OCI-LY3 (cell line): Measurements from ENCODE around the gene KLF4.

Experiments used
- EZH2phosphoT487 ChIP-seq: fragments of 200-600 bp; shearing (Covaris generic); IDR thresholded peaks from 2 replicates; pipeline ENCODE4 v1.6.1; 2018; ENCODE audit warnings: antibody characterized with exemption, mixed run types, low read depth
- TF ChIP-seq, protein P1 (sequence below): fragments of 200-600, 300-600 bp; sonication (generic); IDR thresholded peaks from 2 replicates; pipeline ENCODE4 v1.5.1; 2014; ENCODE audit warnings: antibody characterized with exemption, low read length, low read depth

DNA sequence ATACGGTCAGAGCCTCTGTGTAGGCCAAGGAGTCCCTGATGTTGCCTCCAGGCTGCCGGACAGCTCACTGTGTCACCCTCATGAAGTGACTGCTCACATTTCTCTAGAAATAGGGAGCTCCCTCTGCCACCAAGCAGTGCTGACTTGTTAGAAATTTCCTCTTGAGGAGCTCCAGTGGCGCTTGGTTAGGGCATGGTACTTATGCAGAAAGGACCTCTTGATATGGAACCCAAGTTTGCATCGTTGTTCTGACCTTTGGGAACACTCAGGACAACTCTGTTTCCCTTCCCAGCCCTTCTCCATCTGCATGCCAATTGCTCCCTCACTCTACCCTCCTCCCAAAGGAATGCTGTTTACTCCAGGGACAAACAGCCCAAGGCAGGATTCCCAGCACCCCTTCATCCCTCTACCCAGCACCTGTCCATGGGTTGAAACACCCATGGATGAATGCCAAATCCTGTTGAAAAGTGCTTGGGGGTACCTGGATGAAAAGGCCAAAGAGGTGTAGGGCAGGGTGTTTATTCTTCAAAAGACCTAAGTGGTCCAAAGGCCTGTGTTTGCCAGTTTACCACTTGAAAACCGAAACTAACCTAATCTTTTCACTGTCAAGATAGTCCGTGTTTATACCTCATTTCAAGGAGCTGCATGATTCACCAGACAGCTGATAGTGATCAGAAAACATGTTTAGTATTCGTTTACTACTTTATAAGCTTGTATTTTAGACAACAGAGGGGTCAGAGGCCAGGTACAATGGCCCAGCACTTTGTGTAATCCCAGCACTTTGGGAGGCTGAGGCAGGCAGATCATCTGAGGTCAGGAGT is 51.1 kb downstream of the KLF4 start:
- TF ChIP-seq, protein P1, sequence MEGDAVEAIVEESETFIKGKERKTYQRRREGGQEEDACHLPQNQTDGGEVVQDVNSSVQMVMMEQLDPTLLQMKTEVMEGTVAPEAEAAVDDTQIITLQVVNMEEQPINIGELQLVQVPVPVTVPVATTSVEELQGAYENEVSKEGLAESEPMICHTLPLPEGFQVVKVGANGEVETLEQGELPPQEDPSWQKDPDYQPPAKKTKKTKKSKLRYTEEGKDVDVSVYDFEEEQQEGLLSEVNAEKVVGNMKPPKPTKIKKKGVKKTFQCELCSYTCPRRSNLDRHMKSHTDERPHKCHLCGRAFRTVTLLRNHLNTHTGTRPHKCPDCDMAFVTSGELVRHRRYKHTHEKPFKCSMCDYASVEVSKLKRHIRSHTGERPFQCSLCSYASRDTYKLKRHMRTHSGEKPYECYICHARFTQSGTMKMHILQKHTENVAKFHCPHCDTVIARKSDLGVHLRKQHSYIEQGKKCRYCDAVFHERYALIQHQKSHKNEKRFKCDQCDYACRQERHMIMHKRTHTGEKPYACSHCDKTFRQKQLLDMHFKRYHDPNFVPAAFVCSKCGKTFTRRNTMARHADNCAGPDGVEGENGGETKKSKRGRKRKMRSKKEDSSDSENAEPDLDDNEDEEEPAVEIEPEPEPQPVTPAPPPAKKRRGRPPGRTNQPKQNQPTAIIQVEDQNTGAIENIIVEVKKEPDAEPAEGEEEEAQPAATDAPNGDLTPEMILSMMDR, result no peak
- TF ChIP-seq EZH2phosphoT487, result no peak
